Epithelial cell of proximal tubule (primary cell): ENCODE results near the gene RBM41. TPM values are rescaled to one million over a fixed set of nuclear protein-coding genes. Genes with fewer than 3 reads are reported as not detected.

Experiments used
- DNase-seq: peaks from one replicate; pipeline ENCODE4 v3.0.0-alpha.2; 2011; ENCODE audit warnings: low read depth
- H3K4me3 ChIP-seq: 2 replicates; pipeline ENCODE4 v1.5.1; 2011; ENCODE audit warnings: low read depth, mild to moderate bottlenecking, low read length
- total RNA-seq: library from RNA; depleted of rRNA; stranded (reverse); fragments of >200 nt; gene quantifications from 2 replicates; pipeline ENCODE4 v1.2.3, GENCODE V29; 2015
- TF ChIP-seq, protein P1 (sequence below): conservative IDR thresholded peaks from 2 replicates; pipeline ENCODE4 v1.5.1; 2012; ENCODE audit warnings: low read depth, mild to moderate bottlenecking, low read length

The RBM41 gene
- total RNA-seq, 1 donor from 2014 or later, result 7.6 TPM

DNA sequence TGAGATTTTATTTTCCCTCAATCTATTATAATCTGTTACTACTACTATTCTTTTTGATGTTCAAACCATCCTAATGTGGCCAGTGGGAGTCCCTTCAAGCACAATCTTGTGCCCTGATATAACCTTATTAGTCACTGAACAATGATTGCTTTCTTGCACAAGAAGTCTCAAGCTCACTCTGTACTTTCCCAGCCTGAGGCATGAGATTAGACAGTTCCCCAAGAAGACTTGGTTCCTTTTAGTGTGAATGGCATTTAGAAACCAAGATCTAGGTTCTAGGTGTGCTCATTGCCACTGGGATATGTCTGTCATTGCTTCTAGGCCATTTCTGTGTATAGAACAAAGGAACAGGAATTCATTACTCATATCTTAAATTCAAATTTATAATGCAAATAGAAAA lies 28.0 kb upstream of the RBM41 start:
- TF ChIP-seq, protein P1, sequence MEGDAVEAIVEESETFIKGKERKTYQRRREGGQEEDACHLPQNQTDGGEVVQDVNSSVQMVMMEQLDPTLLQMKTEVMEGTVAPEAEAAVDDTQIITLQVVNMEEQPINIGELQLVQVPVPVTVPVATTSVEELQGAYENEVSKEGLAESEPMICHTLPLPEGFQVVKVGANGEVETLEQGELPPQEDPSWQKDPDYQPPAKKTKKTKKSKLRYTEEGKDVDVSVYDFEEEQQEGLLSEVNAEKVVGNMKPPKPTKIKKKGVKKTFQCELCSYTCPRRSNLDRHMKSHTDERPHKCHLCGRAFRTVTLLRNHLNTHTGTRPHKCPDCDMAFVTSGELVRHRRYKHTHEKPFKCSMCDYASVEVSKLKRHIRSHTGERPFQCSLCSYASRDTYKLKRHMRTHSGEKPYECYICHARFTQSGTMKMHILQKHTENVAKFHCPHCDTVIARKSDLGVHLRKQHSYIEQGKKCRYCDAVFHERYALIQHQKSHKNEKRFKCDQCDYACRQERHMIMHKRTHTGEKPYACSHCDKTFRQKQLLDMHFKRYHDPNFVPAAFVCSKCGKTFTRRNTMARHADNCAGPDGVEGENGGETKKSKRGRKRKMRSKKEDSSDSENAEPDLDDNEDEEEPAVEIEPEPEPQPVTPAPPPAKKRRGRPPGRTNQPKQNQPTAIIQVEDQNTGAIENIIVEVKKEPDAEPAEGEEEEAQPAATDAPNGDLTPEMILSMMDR, result no peak
- peak; percentile 50 for DNase-seq

DNA sequence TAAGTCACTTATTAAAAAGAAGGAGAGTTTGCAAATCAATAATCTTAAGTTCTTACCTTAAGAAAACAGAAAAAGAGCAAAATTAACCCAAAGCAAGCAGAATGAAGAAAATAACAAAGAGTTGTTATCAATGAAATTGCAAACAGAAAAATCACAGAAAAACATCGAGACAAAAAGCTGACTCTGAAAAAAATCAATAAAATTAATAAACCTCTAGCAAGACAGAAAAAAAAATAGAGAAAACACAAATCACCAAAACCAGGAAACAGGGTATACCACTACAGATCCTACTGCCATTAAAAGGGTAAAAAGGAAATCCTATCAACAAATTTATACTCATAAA lies 17.3 kb upstream of the RBM41 start:
- H3K4me3 ChIP-seq, result no peak overlapping the region

More for the DNA sequence above, 28.0 kb upstream of the RBM41 start:
- H3K4me3 ChIP-seq, result no peak overlapping the region

DNA sequence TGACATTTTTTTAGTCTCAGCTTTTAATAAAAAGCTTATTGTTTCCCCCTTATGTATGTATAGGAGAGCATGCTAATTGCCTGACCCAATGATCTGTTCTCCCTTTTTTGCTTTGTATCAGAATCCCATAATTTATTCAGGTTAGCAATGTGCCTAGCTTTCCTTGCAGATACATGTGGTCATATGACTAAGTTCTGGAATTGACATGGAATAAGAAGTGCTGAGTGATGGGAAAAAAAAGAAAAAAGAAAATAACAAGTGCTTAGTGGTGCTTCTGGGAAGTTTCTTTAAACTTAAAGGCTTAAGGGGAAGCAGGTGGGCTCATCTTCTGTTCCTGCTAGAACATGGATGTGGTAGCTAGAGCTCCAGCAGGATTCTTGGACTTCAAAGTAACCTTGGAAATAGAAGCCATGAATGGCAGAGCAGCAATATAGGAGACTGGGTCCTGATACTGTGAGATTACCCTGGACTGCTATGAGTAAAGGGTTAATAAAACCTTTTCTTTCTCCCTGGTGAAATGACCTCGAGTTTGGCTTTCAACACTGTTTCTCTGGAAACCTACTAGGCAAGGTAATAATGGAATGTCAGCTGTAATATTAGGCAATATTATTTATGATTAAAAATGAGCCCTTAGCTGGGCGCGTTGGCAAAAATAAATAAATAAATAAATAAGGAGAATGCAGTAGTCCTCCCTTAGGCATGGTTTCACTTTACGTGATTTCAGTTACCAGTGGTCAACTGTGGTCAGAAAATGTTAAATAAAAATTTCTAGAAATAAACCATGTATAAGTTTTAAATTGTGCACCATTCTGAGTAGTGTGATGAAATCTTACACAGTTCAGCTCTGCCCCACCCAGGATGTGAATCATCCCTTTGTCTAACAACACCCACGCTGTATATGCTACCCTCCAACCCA lies 16.7 kb upstream of the RBM41 start:
- peak; percentile 52 for DNase-seq
- TF ChIP-seq, protein P1, result no peak
- H3K4me3 ChIP-seq, result no peak overlapping the region

More for the DNA sequence above, 17.3 kb upstream of the RBM41 start:
- no peak for DNase-seq
- TF ChIP-seq, protein P1, result no peak

DNA sequence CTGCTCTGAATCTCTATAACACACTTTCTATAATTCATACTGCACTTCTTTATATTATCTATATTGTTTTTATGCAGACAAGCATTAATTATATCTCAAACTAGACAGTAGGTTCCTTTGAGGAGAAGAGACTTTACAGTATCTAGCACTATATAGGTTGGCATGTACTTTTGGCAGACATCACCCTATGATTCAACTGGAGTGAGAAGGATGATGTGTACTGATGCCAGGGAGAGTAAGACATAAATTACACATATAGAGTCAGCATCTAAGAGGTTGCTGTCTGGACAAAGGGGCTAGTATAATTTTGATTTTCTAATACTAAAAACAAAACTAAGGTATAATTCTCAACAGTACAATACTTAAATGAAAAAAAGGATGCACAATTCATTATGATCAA lies 5.1 kb upstream of the RBM41 start:
- TF ChIP-seq, protein P1, result no peak
- H3K4me3 ChIP-seq, result no peak overlapping the region
- DNase-seq, result no peak

DNA sequence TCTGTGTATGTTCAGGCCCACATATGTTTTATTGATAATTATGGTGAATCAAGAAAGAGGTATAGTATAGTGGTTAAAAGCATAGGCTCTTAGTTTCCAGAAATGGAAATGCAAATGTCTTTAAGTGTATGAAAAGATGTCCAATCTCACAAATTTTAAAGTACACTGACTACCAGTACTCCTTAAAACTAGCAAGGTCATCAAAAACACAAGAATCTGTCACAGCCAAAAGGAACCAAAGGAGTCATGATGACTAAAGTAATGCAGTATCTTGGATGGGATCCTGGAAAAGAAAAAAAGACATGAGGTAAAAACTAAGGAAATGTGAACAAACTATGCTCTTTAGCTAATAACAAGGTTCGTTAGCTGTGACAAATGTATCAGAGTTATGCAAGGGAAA lies 661 bp upstream of the RBM41 start:
- H3K4me3 ChIP-seq, result peak overlapping the region; percentile 72
- TF ChIP-seq, protein P1, result no peak
- no peak for DNase-seq

DNA sequence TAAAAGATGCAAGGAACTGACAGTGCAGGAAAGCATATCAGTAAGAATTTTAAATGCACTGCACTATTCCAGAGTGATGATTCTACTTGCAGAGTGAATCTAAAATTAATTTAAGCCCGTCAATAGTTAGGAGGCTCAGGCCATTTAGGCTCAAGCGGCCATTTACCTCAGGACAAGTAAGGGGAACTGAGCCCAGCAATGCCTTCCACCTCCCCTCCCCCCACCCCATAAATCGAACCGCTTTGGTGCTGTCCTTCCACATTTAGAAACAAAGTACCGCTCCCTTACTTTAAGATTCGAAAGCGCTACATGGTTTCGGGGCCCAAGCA lies 665 bp downstream of the RBM41 start:
- TF ChIP-seq, protein P1, result no peak
- peak overlapping the region; percentile 72 for H3K4me3 ChIP-seq
- DNase-seq, result no peak

DNA sequence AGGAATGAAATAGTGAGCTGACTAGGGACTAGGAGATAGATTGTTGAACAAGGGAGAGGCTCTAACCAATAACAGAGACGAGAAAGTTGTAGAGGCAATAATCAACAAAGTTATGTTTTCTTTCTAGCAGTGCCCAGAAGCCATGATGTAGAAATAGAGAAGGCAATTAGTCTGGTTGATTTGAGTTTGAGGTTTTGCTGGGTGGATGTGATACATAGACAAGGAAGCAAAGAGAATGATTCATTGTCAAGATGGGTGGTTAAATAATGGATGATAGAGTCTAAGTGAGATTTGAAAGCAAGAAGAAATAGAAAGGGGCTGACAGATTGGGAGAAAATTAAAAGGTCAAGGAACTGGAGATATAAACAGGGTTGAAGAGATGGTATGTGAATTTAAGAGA lies 11.2 kb downstream of the RBM41 start:
- no peak overlapping the region for H3K4me3 ChIP-seq
- DNase-seq, result no peak
- TF ChIP-seq, protein P1, result no peak
